ENCODE data around the gene HDAC9. TPM values are rescaled to one million over a fixed set of nuclear protein-coding genes. Genes with fewer than 3 reads are reported as not detected.

The HDAC9 gene
- total RNA-seq, 4 donors from 2014 or later: 3.0 to 14.0 (median 5.6) TPM

GRCh38 chr7:18610331-18610948 is 114.9 kb downstream of the HDAC9 start:
- intact Hi-C loops (cut with DNase I; ENCODE audit: low total_unique reads) (no loop called here), in situ Hi-C loops (cut with MboI; ENCODE audit: low sequenced_read_pairs in 4 of 4) (no loop called here)
- ATAC-seq: no peak
- Histone ChIP-seq H3K27ac (no peak overlapping the region), H3K4me1 (no peaks in the 10 kb centered on the region), H3K9me3 (no peaks in the 10 kb centered on the region), H3K4me3 (no peak overlapping the region), H3K36me3 (peaks cover 0 to 18% of the 10 kb centered on the region in 2 donors), H3K27me3 (no peaks in the 10 kb centered on the region)
- DNase-seq: no peak
- peak in 4 of 5 experiments; percentile 18 to 52 (median 32) for TF ChIP-seq CTCF (IDR thresholded peaks at IDR 0.05 in 4 of 5, conservative IDR thresholded peaks at IDR 0.05 in 1 of 5)
- TF ChIP-seq POLR2A (IDR thresholded peaks at IDR 0.05): no peak

GRCh38 chr7:18614841-18615240 is 119.3 kb downstream of the HDAC9 start:
- H3K36me3 ChIP-seq: peaks cover 0 to 4% of the 10 kb centered on the region in 2 donors
- no peaks in the 10 kb centered on the region for H3K27me3 ChIP-seq
- no peaks in the 10 kb centered on the region for H3K9me3 ChIP-seq
- no peak overlapping the region for H3K27ac ChIP-seq
- TF ChIP-seq CTCF (IDR thresholded peaks at IDR 0.05 in 4 of 5, conservative IDR thresholded peaks at IDR 0.05 in 1 of 5): no peak
- H3K4me3 ChIP-seq: no peak overlapping the region
- intact Hi-C loops (cut with DNase I; ENCODE audit: low total_unique reads): no loop called here
- H3K4me1 ChIP-seq: no peaks in the 10 kb centered on the region
- DNase-seq (no peak), ATAC-seq (no peak)
- in situ Hi-C loops (cut with MboI; ENCODE audit: low sequenced_read_pairs in 4 of 4): no loop called here

- DNase-seq (no peak), ATAC-seq (no peak)
- Histone ChIP-seq H3K4me3 (no peak overlapping the region), H3K27ac (no peak overlapping the region), H3K36me3 (peaks cover 0 to 2% of the 10 kb centered on the region in 2 donors), H3K4me1 (no peaks in the 10 kb centered on the region), H3K9me3 (no peaks in the 10 kb centered on the region), H3K27me3 (no peaks in the 10 kb centered on the region)
- in situ Hi-C loops (cut with MboI; ENCODE audit: low sequenced_read_pairs in 4 of 4): no loop called here
- intact Hi-C loops (cut with DNase I; ENCODE audit: low total_unique reads): no loop called here
- no peak for TF ChIP-seq POLR2A (IDR thresholded peaks at IDR 0.05)
- TF ChIP-seq CTCF (IDR thresholded peaks at IDR 0.05 in 4 of 5, conservative IDR thresholded peaks at IDR 0.05 in 1 of 5): no peak
Measured at GRCh38 chr7:18619311-18619710, 123.8 kb downstream of the HDAC9 start.

- DNase-seq (no peak), ATAC-seq (no peak)
- intact Hi-C loops (cut with DNase I; ENCODE audit: low total_unique reads): no loop called here
- H3K9me3 ChIP-seq: no peaks in the 10 kb centered on the region
- no peak overlapping the region for H3K4me3 ChIP-seq
- H3K27ac ChIP-seq: no peak overlapping the region
- no peaks in the 10 kb centered on the region for H3K4me1 ChIP-seq
- in situ Hi-C loops (cut with MboI; ENCODE audit: low sequenced_read_pairs in 4 of 4): no loop called here
- H3K27me3 ChIP-seq: no peaks in the 10 kb centered on the region
- peaks cover 0 to 2% of the 10 kb centered on the region in 2 donors for H3K36me3 ChIP-seq
- TF ChIP-seq CTCF (IDR thresholded peaks at IDR 0.05 in 4 of 5, conservative IDR thresholded peaks at IDR 0.05 in 1 of 5): no peak
- TF ChIP-seq POLR2A (IDR thresholded peaks at IDR 0.05): no peak
Measured at GRCh38 chr7:18623389-18623788, 127.8 kb downstream of the HDAC9 start.

- Histone ChIP-seq H3K4me3 (no peak overlapping the region), H3K36me3 (peaks cover 0 to 2% of the 10 kb centered on the region in 2 donors), H3K27ac (no peak overlapping the region), H3K27me3 (no peaks in the 10 kb centered on the region), H3K9me3 (no peaks in the 10 kb centered on the region), H3K4me1 (no peaks in the 10 kb centered on the region)
- no peak for TF ChIP-seq POLR2A (IDR thresholded peaks at IDR 0.05)
- no peak for TF ChIP-seq CTCF (IDR thresholded peaks at IDR 0.05 in 4 of 5, conservative IDR thresholded peaks at IDR 0.05 in 1 of 5)
- no peak for ATAC-seq
- in situ Hi-C loops (cut with MboI; ENCODE audit: low sequenced_read_pairs in 4 of 4) (no loop called here), intact Hi-C loops (cut with DNase I; ENCODE audit: low total_unique reads) (no loop called here)
- no peak for DNase-seq
Measured at GRCh38 chr7:18624459-18624858, 128.9 kb downstream of the HDAC9 start.
